ENCODE results near the gene JARID2.

The JARID2 gene

DNA sequence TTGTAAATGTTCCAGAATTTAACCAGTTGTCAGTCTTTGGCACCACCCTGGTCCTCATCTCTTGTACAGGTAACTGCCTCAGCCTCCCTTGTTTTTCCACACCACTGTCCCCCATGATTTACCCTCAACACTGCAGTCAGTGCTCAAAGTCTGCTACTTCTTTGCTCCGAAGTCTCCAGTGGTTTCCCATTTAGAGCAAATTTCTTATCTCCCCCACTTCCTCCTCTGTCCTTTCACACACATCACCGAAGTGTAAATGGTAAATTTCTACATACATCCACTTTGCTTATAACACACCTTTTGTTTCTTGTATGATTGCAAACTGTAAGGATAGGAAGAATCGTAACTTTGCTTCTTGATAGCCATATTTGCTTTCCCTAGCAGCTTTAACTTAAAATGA lies 115.3 kb downstream of the JARID2 start:
- DNase-seq: no peak

DNA sequence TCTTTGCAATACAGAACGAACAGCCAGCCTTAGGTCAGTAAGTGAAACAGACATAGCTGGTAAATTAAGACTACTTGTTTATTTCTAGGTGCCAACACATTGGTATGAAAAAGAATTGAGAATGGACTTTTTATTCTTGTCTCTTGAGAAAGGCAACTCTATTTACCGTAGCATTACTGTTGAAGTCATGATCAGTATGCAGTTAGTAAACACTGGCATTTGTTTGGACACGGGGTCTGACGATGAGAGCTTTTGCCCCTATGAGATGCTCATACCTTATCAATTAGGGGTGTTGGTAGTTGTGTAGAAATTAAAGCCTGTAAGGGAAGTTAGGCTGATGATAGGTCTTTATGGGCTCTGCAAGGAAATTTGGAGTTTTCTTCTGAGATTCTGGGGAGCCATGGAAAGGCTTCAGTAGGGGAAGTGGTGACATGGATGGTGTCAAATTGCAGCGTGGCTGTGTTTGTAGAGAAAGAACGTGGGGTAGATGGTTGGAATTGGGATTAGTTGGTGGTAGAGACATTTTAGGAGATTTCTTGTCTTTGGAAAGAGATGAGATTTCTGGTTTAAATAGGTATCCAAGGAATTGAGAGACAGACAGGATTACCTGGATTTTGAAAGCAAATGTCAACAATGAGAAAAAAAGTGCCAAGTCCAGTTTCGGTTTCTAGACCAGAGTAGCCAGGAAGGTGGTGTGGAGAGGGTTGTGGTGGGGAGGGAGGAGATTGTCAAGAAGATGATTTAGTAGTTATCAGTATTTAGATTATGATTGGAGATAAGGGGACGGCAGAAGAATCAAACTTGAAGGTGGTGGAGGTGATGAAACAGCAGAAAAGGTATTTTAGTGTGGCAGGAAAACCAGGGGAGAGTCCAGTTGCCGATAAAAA lies 116.6 kb downstream of the JARID2 start:
- no peak for DNase-seq

DNA sequence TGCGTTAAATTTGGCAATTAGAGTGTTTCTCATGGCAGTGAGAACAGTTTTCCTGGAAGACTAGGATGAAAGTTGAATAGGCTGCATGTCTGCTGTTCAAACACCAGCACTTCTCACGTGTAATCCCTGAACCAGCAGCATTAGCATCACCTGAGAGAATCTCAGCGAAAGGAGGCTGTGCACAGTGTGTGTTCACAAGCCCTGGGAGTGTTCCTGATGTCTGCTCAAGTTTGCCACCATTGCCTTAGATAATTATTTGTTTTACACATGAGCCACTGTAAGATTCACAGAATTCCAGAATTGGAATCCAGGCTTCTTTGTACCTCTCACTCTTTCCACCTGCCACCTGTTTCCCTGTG lies 117.3 kb downstream of the JARID2 start:
- DNase-seq: no peak

DNA sequence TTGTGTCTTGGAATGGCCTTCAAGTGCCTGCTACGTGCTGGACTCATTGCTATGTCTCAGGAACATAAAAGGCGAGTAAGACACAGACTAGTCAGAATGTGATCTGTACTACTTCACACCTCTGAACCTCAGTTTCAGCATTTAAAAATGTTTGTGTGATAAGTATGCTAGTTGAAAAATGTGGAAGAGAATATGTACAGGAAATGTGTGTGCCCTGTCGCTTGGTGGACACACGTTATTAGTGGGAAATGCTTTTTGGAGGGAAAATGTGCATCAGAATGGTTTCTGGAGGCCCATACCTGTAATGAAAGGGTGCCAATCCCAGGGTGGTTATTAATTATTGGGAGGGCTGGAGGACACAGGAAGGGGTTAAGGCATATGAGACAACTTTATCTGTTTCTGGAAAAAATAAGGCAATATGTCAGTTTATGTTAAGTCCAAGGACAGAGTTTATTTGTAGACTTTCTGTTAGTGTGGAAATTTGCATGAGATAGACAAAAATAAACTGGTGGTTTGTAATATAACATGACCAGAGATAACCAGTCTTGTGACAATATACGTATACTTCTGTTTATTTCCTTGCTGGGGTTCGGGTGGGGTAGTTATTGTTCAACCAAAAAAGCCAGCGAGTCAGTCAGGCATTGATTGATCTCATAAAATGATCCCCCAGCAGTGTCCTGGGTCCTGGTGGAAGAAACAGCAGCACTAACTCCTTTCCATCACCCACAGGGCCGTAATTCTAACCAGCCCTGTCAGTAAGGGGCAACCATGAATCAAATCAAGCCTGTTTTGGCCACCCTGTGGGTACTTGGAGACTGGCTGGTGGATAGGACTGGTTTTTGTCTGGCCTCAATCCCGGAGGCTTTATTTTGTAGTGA lies 117.9 kb downstream of the JARID2 start:
- DNase-seq: no peak

DNA sequence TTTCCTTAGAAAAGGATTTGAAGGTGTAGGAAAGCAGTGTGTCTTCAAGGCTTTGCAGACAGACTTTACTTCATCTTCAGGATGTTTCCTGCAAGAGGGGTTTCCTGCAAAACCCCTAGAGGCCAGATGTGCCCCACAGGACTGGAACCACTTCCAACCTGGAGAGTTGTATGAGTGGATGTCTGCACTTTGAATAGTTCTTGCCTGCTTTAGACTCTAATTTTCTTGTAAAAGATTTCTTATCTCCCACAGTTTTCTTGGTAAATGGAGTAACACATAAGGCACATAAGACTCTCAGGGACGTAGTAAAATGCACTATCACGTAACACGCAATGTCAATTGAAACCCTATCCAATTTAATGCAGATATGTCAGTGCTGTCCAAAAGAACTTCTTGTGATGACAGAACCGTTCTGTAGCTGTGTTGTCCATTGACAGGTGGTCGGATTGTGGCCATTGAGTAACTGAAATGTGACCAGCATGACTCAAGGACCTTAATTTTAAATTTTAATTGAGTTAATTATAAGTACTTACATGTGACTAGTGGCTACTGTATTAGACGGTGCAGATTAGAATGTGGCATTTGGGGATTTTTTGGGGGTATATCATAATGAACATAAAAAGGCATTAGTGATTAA lies 118.7 kb downstream of the JARID2 start:
- DNase-seq: no peak

DNA sequence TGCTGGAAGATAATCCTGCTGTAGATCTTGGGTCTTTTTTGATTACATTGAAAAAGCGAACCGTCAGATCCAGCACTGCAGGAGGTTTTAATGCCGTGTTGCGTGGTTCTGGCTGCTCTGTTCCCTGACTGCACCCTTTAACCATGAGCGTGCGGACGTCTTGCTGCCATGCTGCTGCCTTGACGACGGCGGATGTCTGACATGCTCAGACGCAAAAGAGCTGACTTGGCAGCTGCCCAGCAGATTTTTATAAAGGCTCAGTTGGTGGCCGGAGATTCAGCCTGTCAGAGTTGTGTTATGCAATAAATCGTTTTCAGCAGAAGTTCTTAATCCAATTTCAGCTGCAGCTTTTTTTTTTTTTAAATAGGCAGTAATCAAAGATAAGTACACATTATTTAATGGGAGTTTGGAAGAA lies 119.4 kb downstream of the JARID2 start:
- no peak for DNase-seq

DNA sequence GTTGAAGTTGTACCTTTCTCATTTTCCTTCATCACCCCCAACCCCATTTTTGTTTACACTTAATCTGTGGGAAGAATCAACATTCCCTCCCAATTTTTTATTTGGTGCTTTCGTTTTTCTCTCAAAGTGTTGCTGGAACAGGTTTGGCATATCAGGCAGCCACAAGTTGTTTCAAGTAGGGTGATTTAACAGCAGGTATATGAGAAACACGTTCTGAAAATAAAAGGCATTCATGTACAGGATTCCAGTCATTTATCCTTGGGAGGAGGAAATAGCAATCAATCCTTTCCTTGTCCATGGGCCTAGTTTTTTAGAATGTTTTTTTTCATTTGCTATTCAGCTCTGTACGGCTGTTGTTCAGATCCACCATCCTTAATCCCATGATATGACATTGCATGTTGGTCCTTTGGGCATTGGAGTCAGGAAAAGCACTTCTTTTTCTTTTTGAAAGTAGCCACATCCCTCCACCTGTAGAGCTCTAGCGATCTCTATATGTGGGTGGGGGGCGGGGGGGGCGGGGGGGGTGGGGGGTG lies 120.2 kb downstream of the JARID2 start:
- no peak for DNase-seq

DNA sequence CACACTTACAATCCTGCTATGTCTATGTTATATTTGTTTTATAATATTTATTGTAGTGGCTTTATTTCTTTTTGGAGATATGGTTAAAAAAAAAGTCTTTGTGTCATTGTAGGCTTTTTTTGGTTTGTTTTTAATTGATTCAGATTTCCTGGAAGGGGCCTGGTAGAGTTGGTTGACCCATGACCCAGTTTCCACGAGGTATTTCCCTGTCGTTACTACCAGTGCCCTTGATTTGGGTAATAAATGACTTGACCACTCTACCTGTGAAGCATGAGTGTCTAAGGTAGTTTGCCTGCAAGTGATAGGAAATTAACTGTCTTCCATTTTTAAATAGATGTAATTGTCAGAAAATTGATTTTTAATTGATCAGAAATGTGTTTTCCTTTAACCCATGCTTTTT lies 121.0 kb downstream of the JARID2 start:
- no peak for DNase-seq

DNA sequence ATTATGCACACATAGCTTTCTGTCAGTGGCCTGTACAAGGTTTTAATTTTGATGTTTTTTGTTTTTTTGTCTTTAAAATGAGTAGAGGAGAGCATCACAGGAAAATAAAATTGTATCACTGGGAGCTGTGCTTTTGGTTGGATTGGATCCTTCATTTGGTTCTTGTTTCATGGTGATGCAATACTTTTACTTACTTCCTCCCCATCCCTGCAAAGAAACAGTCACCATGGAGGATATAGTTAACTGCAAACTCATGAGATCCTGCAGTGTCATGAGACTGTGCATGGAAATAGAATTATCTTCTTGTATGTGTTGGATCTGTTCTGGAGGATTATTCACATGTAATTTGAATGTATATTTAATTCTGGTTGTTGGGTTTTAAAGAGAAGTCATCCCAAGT lies 122.3 kb downstream of the JARID2 start:
- DNase-seq: no peak

DNA sequence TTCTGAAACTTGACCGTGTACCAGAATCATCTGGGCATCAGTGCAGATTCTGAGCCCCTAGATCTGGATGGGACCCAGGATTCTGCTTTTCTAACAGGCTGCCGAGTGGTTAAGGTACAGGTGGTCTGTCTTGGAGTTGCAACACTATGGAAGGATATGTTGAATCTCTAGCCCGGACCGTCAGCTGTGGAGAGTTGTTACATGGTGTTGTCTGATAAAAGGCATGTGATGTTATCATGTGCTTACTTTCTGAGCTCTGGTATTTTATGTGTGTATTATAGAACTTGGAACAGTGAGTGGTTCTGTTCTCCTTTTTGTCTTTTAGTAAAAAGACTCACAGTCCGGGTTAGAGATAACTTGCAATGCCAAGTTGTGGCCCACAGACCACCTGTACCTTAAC lies 123.0 kb downstream of the JARID2 start:
- no peak for DNase-seq

DNA sequence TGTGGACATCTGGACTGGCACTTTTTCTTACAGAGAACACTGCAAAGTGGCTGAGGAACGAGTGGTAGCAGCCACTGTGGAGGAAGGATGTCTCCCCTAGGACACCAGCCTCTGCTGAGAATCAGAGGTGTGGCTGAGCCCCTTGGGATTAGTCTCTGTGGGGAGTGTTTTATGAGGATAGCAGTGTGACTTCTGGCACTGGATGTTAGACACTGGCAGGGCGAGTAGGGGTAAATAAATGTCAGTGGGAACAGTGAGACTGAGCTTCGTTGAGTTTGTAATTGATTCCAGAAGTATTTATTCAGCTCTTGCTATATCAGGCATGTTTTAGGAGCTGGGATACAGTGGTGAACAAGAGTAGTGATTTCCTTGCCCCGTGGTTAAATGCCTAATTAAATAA lies 124.0 kb downstream of the JARID2 start:
- no peak for DNase-seq

DNA sequence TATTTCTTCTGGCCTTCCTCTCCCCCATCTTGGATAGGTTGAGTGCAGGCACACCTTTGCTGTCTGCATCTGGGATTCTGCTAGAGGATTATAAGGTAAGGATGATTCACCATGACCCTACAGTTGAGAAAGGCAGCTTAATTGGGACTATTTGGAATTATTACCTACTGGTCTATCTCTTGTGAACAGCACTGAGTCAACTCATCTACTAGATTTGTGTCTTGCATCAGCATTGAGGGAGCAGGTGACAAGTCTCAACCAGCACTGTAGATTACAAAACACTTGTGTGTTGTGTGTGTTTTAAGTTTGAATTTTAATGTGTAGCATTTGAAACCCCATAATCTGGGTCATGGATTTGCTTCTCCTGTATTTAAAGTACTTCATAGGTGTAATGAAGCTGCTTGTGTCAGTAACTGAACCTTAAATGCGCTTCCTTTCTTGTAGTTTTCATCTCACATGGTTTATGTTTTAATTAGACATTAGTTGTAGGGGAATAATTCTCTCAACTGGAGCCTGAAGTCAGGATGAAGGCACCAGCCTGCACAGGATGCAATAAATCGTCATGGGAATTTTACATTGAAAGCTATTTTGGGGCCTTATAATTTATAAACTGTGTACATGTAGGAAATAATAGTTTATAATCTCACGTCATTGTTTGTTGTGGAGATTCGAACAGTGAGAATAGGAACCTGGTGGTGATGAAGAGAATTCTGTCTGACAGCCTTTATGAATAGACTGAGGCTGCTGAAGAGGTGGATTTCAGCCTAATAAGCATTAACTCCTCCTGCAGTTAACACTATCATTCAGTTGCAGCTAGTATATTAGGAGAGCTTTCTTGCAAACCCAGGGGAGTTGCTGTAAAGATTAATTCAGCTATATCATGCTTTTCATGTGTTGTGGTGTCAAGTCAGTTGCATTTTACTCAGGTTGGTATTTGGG lies 125.1 kb downstream of the JARID2 start:
- DNase-seq: no peak

DNA sequence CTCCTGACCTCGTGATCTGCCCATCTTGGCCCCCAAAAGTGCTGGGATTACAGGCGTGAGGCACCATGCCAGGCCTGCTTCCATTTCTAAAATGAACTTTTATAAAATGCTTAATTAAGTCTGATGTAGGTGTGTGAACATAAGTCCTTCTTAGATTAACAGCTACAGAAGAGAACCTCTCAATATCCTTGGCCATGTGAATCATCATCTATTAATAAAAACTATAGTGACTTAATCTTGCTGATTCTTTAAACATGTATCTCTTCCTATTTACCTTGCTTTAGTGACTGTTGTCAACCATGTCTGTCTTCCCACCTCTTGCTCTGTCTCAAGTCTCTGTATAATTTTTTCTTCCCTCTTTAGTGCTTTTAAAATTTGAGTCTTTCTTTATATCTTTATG lies 127.1 kb downstream of the JARID2 start:
- DNase-seq: no peak

DNA sequence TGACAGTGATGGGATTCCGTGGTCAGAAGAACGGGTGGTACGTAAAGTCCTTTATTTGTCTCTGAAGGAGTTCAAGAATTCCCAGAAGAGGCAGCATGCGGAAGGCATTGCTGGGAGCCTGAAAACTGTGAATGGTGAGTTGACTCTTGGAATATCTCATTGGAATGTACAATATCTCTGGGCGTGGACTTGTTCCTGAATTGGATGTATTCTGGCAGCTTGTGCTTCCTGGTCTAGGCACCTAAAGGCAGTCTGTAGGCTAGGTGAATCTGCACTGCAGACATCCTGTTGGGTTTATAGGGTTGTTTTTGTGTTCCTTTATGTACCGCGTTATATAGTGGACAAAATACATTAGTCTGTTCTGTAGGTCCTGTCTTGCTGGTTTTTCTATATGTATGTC lies 128.2 kb downstream of the JARID2 start:
- DNase-seq: no peak

DNA sequence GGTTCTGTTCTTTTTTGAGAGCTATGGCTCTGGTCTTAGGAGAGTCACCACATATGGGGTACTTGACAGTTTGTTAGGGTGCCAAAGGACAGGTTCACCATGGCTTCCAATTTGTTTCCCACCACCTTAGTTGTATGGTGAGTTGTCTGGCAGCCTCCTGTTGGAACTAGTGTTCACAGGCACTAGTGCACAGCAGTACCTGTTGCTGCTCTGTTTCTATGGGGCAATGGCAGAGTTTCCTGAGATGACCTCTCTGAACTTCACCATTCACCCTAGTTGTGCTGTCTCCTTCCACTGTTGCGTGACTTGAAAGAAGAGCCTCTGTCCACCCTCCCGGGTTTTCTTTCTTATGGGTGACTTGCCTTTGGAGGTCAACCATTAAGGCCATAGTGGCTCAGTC lies 129.1 kb downstream of the JARID2 start:
- no peak for DNase-seq

DNA sequence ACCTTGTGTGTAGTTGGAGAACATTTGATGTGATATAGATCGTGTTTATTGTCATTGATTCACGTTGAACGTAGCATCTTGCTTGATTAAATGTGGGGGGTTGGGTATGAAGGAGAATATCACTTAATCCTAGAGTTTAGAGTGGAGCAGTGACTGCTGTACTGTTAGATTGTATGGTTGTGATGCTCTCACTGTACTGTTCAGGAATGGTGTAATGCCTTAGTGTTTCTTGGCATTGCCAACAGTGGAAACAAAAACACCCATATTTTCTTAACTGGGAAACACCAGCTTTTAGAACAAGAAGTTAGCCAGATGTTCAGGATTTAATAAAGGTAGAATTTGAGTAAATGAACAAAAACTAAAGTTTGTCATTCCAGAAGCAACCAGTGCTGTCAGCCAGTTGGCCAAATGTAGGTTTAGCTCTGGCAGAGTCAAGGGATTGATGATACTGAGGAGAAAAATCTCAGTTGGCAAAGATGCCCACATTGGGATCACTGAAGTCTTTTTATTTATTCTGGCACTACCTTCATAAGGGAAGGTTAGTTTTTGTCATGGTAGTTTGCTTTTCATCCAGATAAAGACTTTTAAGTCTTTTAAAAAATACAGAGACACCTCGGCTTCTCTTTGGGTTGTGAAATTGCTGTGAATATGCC lies 129.9 kb downstream of the JARID2 start:
- DNase-seq: no peak

DNA sequence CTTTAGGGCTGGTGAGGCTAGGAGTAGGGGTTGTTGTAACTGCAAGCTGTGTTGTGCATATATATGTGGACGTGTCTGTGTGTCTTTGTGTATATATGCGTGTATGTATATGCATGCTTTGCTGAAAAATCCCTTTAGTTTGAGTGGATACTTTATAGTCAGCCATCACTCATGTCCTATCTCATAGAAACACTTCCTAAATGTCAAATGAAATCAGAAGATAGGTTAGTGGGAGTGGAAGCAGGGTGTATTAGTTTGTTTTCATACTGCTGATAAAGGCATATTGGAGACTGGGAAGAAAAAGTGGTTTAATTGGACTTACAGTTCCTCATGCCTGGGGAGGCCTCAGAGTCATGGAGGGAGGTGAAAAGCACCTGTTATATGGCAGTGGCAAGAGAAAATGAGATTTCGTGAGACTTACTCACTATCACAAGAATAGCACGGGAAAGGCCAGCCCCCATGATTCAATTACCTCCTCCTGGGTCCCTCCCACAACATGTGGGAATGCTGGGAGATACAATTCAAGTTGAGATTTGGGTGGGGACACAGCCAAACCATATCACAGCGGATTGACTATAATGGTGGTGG lies 131.1 kb downstream of the JARID2 start:
- no peak for DNase-seq

DNA sequence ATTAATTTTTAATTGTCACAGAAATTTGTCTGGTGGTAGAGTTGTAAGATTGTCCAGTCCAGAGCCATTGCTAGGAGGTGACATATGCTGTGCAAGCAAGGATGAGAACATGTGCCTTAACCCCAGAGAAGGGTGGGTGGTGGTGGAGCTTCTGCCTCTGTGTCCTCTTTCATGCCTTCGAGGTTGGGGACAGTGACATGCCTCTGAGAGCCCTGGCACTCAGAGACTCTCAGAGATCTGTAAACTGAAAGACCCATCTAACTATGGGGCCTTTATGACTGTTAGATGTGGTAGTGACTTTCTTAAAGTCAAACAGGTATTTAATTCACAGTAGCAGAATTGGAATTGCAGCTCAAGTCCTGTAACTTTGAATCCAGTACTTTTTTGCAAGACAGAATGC lies 132.4 kb downstream of the JARID2 start:
- DNase-seq: no peak

DNA sequence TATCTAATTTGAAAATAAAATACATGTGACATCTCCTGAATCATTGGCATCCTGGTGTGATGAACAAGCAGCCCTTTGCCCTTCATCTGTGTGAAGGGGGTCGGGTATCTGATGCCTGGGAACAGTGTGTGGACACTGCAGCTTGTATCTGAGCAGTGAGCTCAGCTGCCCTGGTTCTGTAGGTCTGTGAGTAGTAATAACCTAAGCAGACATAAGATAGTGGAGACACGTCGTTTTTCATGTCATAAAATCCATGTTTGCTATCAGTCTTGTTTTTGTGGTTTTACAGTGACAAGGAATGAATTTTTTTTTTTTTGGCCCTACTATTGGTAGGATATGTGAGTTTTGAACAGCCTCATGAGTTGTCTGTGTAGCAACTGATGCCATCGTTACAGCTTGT lies 133.0 kb downstream of the JARID2 start:
- no peak for DNase-seq

DNA sequence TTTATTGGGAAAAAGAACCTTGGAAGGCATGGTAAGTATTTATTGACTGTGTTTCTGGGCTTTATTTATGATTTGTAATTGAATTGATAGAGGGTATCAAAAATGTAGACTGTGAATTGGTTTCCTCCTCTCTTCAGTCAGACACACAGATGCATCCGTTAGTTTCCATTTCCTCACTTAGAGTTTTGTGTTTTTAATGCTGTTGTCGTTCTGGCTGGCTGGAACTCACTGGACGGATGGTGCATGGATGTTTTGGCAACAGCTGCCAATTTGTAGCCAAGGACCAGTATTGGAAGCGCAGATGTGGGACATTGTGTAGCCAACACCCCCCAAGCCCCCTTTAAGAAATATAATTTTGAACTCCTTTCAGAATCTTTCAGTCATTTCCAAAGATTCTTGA lies 134.5 kb downstream of the JARID2 start:
- no peak for DNase-seq

DNA sequence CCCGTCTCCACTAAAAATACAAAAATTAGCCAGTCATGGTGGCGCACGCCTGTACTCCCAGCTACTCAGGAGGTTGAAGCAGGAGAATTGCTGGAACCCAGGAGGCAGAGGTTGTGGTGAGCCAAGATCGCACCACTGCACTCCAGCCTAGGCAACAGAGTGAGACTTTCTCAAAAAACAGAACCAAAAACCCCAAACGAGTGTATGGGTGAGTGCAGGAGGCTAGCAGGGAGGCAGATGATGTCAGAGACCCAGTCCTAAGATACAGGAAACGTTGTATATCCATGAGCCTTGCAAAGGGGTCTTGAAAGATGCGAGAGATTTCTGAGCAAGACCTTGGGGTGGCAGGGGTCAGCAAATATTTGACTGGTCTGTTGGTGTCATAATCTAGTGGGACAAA lies 136.2 kb downstream of the JARID2 start:
- no peak for DNase-seq

All from SW 1271 (cell line).